NCI-H1092 treated with DMSO at 0.1 percent for 48 hours (cell line): ENCODE results near the gene TTC39B.

ENCODE experiments used
- DNase-seq: peaks from one replicate; lab custom pipeline; 2025; lab: John Stamatoyannopoulos, UW

TTC39B gene

DNA sequence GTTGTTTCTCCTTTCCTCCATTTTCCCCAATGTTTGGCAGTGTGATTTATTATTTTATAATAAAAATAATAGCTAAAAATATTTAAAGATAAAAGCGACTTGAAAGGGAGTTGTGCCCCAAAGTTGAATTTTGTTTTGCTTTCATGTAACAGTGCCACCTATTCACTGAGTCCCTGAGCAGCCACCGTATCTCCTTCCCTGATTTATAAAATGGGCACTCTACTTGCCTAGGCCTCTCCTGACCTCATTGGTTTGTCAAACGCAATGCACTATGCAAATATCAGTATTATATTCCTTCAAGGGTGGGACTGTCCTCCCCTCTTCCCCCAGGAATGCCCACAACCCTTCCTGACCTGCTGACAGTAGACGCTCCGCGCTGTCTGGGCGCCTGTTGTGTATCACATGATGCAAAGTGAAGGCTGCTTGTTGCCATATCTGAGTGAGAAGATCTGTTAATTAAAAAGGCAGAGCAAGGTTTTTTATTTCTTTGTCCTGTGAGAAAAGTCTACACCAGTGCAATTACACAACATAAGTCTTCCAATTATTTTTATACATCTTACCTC is 81.4 kb downstream of the TTC39B start:
- DNase-seq, result no peak

DNA sequence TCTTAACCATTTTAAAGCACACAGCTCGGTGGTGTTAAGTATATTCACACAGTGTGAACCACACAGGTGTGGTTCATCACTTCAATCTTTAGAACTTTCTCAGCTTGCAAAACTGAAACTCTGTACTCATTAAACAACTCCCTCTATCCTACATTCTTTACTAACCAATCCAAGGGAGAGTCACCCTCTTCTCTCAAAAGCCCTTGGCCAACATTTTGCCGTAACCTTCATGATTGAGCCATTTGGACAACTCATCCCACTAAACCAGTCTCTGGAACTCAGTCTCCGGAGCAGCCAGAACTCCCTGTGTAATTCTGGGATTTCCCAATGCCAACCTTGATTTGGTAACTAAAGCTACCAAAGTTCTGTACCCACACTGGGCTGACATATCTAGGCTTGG is 84.7 kb downstream of the TTC39B start:
- DNase-seq, result no peak

GRCh38 chr9:15221746-15222145 is 85.3 kb downstream of the TTC39B start:
- DNase-seq, result no peak

DNA sequence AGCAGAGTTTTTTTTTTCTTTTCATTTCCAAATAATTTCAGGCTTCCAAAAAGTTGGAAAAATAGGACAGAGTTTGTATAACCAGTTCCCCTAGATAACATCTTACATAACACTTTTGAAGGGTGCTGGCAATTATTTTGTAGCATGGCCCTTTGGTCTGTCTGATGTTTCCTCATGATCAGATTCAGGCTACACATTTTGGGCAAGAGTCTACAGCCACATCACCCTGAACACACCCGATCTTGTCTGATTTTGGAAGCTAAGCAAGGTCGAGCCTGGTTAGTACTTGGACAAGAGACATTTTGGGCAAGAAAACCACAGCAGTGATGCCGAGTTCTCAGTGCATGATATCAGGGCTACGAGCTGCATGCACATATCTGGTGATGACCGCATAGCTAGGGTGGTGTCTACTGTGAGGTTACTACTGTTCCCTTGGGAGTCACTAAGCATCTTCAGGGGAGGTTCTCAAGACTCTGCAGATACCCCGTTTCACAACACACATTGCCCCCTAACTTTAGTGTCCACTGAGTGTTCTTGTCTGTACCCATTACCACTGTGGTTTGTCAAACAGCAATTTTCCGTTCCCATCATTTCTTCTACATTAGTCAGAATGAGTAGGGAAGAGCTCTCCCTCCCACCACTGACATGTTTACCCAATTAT is 86.2 kb downstream of the TTC39B start:
- DNase-seq, result no peak

- DNase-seq, result no peak
These were observed 87.5 kb downstream of the TTC39B start for GRCh38 chr9:15219546-15219945.

DNA sequence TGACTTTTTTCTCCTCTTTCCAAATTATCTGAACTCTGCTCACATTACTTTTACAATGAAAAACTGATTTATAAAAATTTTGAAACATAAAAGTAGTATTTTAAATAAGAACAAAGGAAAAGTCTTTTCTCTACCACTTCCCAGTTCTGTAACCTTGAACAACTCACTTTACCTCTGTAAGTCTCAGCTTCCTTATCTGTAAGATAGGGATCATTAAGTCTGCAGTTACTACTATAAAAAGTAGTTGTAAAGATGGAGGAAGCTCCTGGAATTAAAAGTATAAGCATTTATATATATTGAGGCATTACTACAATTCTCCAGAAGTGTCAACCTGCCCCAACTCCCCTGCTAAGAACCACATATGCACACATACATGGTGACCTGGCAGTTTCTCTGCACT is 88.0 kb downstream of the TTC39B start:
- DNase-seq, result no peak

DNA sequence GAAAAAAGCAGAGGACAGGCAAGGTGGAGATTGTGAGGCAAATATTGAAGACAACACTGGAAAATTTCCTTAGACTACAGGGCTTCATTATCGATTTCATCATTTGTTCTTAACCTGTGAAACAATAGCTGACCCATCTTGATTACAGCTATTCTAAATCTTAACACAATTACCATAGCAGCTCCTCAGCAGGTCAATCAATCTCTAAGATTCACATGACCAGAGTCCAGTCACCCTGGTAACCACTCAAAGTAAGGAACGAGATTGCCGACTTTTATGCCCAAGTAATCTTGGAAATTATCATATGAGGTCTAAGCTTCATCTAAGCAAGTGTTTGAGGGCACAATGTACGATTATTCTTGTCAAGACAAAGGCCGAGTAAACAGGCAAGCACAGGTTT is 93.8 kb downstream of the TTC39B start:
- DNase-seq, result no peak

GRCh38 chr9:15211815-15212495 is 95.1 kb downstream of the TTC39B start:
- no peak for DNase-seq

- DNase-seq, result peak; percentile 75
These were observed 95.7 kb downstream of the TTC39B start for GRCh38 chr9:15211160-15211814.

GRCh38 chr9:15206903-15207696 is 99.9 kb downstream of the TTC39B start:
- no peak for DNase-seq

GRCh38 chr9:15205632-15206420 is 101.2 kb downstream of the TTC39B start:
- no peak for DNase-seq

GRCh38 chr9:15203581-15203980 is 103.4 kb downstream of the TTC39B start:
- no peak for DNase-seq

- DNase-seq, result no peak
These were observed 106.9 kb downstream of the TTC39B start for GRCh38 chr9:15200111-15200510.

GRCh38 chr9:15192856-15193255 is 114.2 kb downstream of the TTC39B start:
- DNase-seq, result no peak

GRCh38 chr9:15191378-15191777 is 115.6 kb downstream of the TTC39B start:
- DNase-seq, result no peak

DNA sequence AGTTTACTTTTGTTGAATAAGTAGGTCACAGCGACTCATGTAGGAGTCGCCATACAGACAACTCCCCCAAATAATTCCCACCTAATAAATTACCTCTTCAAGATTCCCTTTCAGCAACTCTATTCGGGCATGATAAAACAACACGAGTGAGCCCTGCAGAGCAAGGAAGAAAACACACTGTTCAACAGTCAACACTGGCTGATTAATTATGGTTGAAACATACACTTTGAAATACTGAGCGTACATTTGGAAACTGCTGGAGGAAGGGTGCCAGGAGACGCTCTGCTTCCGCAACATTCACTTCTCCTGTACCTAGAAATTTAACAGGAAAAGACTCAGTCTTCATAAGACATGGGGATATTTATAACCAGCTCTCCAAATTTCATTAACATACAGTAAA is 117.5 kb downstream of the TTC39B start:
- no peak for DNase-seq

DNA sequence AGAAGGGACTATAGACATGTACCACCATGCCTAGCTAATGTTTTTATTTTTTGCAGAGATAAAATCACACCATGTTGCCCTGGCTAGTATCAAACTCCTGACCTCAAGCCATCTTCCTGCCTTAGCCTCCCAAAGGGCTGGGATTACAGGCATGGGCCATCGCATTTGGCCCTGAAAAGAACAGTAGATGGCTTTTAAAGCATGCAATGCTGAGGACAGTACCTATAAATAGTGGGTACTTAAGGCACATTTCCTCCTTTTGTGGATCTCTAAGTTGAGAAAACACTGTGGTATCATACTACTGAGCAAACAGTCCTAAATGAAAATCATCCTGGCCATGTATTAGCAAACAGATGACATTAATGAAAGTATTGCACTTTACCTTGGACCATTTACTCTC is 119.4 kb downstream of the TTC39B start:
- peak; percentile 73 for DNase-seq

- DNase-seq, result peak; percentile 70
These were observed 124.3 kb downstream of the TTC39B start for GRCh38 chr9:15182730-15183129.

GRCh38 chr9:15182101-15182551 is 124.9 kb downstream of the TTC39B start:
- peak; percentile 96 for DNase-seq

DNA sequence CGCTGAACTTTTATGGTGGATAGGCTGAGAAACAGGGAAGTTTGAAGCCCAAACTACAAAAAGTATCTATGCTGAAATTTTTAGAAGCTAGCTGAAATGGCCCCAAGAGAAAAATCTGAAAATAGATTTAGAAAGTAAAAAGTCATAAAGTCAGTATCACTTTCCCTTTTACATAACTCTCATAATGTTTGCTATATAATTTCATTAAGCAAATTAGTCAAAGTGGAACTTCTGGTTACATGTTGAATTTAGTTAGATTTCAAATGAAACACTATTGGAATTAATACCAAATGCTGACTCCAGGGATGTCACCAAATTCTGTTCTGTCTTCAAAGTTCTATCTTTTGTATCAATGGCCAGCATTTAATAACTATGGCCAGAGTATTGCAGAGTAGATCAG is 126.9 kb downstream of the TTC39B start:
- no peak for DNase-seq

DNA sequence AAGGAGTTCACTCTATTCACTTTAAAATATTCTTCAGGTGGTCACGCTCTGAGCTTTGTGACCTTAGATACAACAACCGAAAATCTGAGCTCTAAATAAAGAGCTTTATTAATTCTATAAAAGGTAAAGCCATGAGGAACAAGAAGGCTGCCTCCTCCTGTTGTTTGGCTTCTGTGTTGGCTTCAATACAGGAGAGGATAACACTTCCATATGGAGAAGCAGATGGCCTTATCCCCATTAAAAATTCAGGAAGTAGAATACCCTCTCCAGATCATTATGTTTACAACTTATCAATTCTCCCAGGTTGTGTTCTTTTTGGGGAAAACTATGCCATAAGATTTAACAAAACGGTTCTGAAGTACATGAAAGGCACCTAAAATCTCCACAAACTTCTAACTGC is 128.4 kb downstream of the TTC39B start:
- peak; percentile 55 for DNase-seq
